ENCODE results near the gene PRICKLE4.

Gene PRICKLE4

GRCh38 chr6:41784581-41785171, 4.1 kb downstream of the PRICKLE4 start:
- TF ChIP-seq CTCF (IDR thresholded peaks at IDR 0.05; ENCODE audit: low read depth, low read length) = no peak
- H3K4me3 ChIP-seq (ENCODE audit: low read depth, low read length) = no peak overlapping the region

DNA sequence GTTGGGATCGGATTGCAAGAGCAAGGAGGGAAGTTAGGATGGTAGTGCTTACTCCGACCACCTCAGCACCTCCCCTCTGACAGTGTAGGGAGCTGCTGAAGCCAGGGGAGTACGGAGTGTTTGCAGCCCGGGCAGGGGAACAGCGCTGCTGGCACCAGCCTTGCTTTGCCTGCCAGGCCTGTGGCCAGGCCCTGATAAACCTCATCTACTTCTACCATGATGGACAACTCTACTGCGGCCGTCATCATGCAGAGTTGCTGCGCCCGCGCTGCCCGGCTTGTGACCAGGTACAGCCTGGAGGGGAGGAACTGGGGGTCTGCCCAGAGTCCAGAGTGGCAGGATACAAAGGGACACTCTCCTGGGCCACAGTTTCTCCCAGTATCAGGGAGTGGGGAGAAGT, 4.7 kb downstream of the PRICKLE4 start:
- H3K4me3 ChIP-seq (ENCODE audit: low read depth, low read length) = no peak overlapping the region
- TF ChIP-seq CTCF (IDR thresholded peaks at IDR 0.05; ENCODE audit: low read depth, low read length) = no peak

DNA sequence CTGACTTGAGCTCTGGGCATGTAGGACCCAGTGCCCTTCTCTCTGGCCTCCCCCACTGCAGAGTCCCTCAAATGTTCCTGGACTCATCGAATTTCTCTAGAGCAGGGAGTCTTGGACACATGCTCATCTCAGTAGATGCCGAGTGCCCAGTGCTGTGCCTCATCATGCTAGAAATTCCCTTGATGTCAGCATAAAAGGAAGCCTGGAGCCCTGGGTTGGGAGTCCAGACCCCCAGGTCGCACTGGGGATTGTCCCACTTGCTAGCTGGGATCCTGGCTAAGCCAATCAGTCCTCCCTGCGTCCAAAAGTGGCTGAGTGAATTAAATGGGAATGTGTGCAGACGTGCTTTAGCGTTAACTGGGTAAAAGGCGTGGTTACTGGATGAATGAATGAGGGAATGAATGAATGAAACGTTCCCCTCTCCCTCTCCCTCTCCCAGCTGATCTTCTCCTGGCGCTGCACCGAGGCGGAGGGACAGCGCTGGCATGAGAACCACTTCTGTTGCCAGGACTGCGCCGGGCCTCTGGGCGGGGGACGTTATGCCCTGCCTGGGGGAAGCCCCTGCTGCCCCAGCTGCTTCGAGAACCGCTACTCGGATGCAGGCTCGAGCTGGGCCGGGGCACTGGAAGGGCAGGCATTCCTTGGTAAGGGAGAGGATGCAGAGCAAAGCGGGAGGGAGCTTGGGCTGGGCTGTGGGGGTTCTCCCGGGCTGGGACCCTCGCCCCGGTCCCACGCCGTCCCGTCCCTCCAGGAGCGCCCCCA, 5.3 kb downstream of the PRICKLE4 start:
- TF ChIP-seq CTCF (IDR thresholded peaks at IDR 0.05; ENCODE audit: low read depth, low read length) = no peak
- peak overlapping the region; percentile 100 for H3K4me3 ChIP-seq (ENCODE audit: low read depth, low read length)

- TF ChIP-seq CTCF (IDR thresholded peaks at IDR 0.05; ENCODE audit: low read depth, low read length) = peak; percentile 56
- H3K4me3 ChIP-seq (ENCODE audit: low read depth, low read length) = peak overlapping the region; percentile 100
Measured at GRCh38 chr6:41786451-41787218, 6.1 kb downstream of the PRICKLE4 start.

GRCh38 chr6:41787219-41787917, 6.8 kb downstream of the PRICKLE4 start, which contains the start of gene TOMM6:
TSS of gene TOMM6 (plus strand) at chr6:41787694. CDS start at chr6:41787698, 4 bp downstream.
- H3K4me3 ChIP-seq (ENCODE audit: low read depth, low read length) = peak within 1 kb of the TSS; percentile 100
- peak; percentile 68; the same call in 1 of the 2 replicates for TF ChIP-seq CTCF (IDR thresholded peaks at IDR 0.05; ENCODE audit: low read depth, low read length)

GRCh38 chr6:41789390-41789724, 8.8 kb downstream of the PRICKLE4 start:
- TF ChIP-seq CTCF (IDR thresholded peaks at IDR 0.05; ENCODE audit: low read depth, low read length) = no peak
- H3K4me3 ChIP-seq (ENCODE audit: low read depth, low read length) = no peak overlapping the region
